GM18507 (cell line): ENCODE measurements around the gene AASDHPPT.

ENCODE experiments used
- DNase-seq: peaks from one replicate; pipeline ENCODE4 v3.0.0; 2011; ENCODE audit warnings: low read depth; ENCODE audit not compliant: insufficient read length; ENCODE audit errors: extremely low spot score
- FAIRE-seq: peaks from 2 replicates; lab custom pipeline; 2011; peaks lifted over from hg19 to GRCh38; lab: Jason Lieb, UNC

Gene AASDHPPT

GRCh38 chr11:106076919-106077608 lies 398 bp upstream of the AASDHPPT start, which contains the start of gene KBTBD3:
TSS of gene KBTBD3 (minus strand) at chr11:106077347. CDS start at chr11:106059097, 18,250 bp downstream.
- peak; percentile 99 for FAIRE-seq
- peak; percentile 77 for DNase-seq

- no peak for FAIRE-seq
Measured at GRCh38 chr11:106082096-106082495, 4.6 kb downstream of the AASDHPPT start.

GRCh38 chr11:106086135-106086534 lies 8.7 kb downstream of the AASDHPPT start:
- DNase-seq (no peak), FAIRE-seq (no peak)

More at GRCh38 chr11:106082096-106082495, 4.6 kb downstream of the AASDHPPT start:
- DNase-seq = no peak

- DNase-seq (no peak), FAIRE-seq (no peak)
Measured at GRCh38 chr11:106086850-106087249, 9.4 kb downstream of the AASDHPPT start.

- FAIRE-seq (peak; percentile 81), DNase-seq (no peak)
Measured at GRCh38 chr11:106087815-106088435, 10.5 kb downstream of the AASDHPPT start.

- FAIRE-seq (no peak), DNase-seq (no peak)
Measured at GRCh38 chr11:106088896-106089295, 11.4 kb downstream of the AASDHPPT start.

GRCh38 chr11:106091480-106092123 lies 14.1 kb downstream of the AASDHPPT start:
- DNase-seq (no peak), FAIRE-seq (peak; percentile 80)

GRCh38 chr11:106092446-106092845 lies 15.0 kb downstream of the AASDHPPT start:
- DNase-seq (no peak), FAIRE-seq (no peak)

GRCh38 chr11:106098893-106099553 lies 21.6 kb downstream of the AASDHPPT start:
- DNase-seq (no peak), FAIRE-seq (no peak)

GRCh38 chr11:106101370-106101769 lies 23.9 kb downstream of the AASDHPPT start:
- DNase-seq (no peak), FAIRE-seq (no peak)

- DNase-seq (no peak), FAIRE-seq (no peak)
Measured at GRCh38 chr11:106101819-106102218, 24.4 kb downstream of the AASDHPPT start.

GRCh38 chr11:106105986-106106385 lies 28.5 kb downstream of the AASDHPPT start:
- no peak for FAIRE-seq

GRCh38 chr11:106121570-106122320 lies 44.3 kb downstream of the AASDHPPT start:
- FAIRE-seq (no peak), DNase-seq (no peak)

More at GRCh38 chr11:106105986-106106385, 28.5 kb downstream of the AASDHPPT start:
- no peak for DNase-seq

- FAIRE-seq (no peak), DNase-seq (no peak)
Measured at GRCh38 chr11:106127604-106128003, 50.1 kb downstream of the AASDHPPT start.

GRCh38 chr11:106128740-106129139 lies 51.3 kb downstream of the AASDHPPT start:
- DNase-seq (no peak), FAIRE-seq (no peak)

- DNase-seq (no peak), FAIRE-seq (no peak)
Measured at GRCh38 chr11:106131998-106132397, 54.5 kb downstream of the AASDHPPT start.

GRCh38 chr11:106132582-106133354 lies 55.3 kb downstream of the AASDHPPT start:
- DNase-seq = no peak

GRCh38 chr11:106133529-106133928 lies 56.1 kb downstream of the AASDHPPT start:
- FAIRE-seq (no peak), DNase-seq (no peak)

More at GRCh38 chr11:106132582-106133354, 55.3 kb downstream of the AASDHPPT start:
- FAIRE-seq = no peak

- DNase-seq (no peak), FAIRE-seq (no peak)
Measured at GRCh38 chr11:106137061-106137460, 59.6 kb downstream of the AASDHPPT start.
